ENCODE measurements around the gene DUSP12.

GRCh38 chr1:161728376-161729226 lies 21.0 kb upstream of the DUSP12 start:
- TF ChIP-seq CTCF (conservative IDR thresholded peaks at IDR 0.05; ENCODE audit: low read depth, low read length) (no peak), EZH2 (IDR thresholded peaks at IDR 0.05; ENCODE audit: borderline replicate concordance, low read depth, low read length, poor library complexity, severe bottlenecking) (no peak)

Data from A673 (cell line).